PFSK-1 (cell line): ENCODE data around the gene ATP8B4.

Experiments
- FOXP2 ChIP-seq: optimal IDR thresholded peaks from 2 replicates; pipeline ENCODE3; 2011; ENCODE audit warnings: borderline replicate concordance, control low read depth, inconsistent platforms; ENCODE audit not compliant: insufficient read depth; ENCODE audit errors: extremely low read length, extremely low read depth
- POLR2AphosphoS5 ChIP-seq: IDR thresholded peaks from 2 replicates; pipeline ENCODE4 v1.6.1; 2012; ENCODE audit warnings: low read depth, mild to moderate bottlenecking, control low read depth, low read length, moderate library complexity
- REST ChIP-seq, 2 experiments: IDR thresholded peaks; 2 replicates each; pipeline versions ENCODE4 v1.6.1 to v1.8.0; 2011 to 2012; ENCODE audit warnings: low read depth in 2 of 2, low read length in 2 of 2, control low read depth in 1 of 2, inconsistent platforms in 1 of 2, mild to moderate bottlenecking in 1 of 2, moderate library complexity in 1 of 2; ENCODE audit not compliant: insufficient read depth in 1 of 2
- SIN3A ChIP-seq: IDR thresholded peaks from 2 replicates; pipeline ENCODE4 v1.6.1; 2012; ENCODE audit warnings: mild to moderate bottlenecking, low read length, moderate library complexity, borderline replicate concordance; ENCODE audit not compliant: insufficient read depth
- TAF1 ChIP-seq: IDR thresholded peaks from 2 replicates; pipeline ENCODE4 v1.6.1; 2012; ENCODE audit warnings: low read length, control low read depth, borderline replicate concordance; ENCODE audit not compliant: insufficient read depth

The ATP8B4 gene

GRCh38 chr15:49916998-49917397 is 202.0 kb downstream of the ATP8B4 start:
- TF ChIP-seq POLR2AphosphoS5: no peak

GRCh38 chr15:49915822-49916221 is 203.2 kb downstream of the ATP8B4 start:
- TF ChIP-seq REST (IDR thresholded peaks at IDR 0.05; ENCODE audit: insufficient read depth in 1 of 2, low read depth in 2 of 2, low read length in 2 of 2) (no peak), POLR2AphosphoS5 (no peak), TAF1 (no peak), FOXP2 (no peak), SIN3A (no peak)

GRCh38 chr15:49908933-49909295 is 210.1 kb downstream of the ATP8B4 start:
- TF ChIP-seq POLR2AphosphoS5 (no peak), TAF1 (no peak), REST (IDR thresholded peaks at IDR 0.05; ENCODE audit: insufficient read depth in 1 of 2, low read depth in 2 of 2, low read length in 2 of 2) (no peak), FOXP2 (no peak), SIN3A (no peak)

GRCh38 chr15:49908236-49908932 is 210.6 kb downstream of the ATP8B4 start:
- TF ChIP-seq SIN3A (no peak), POLR2AphosphoS5 (no peak), TAF1 (no peak), REST (IDR thresholded peaks at IDR 0.05; ENCODE audit: insufficient read depth in 1 of 2, low read depth in 2 of 2, low read length in 2 of 2) (no peak), FOXP2 (no peak)

GRCh38 chr15:49906966-49907365 is 212.1 kb downstream of the ATP8B4 start:
- TF ChIP-seq SIN3A: no peak
- no peak for TF ChIP-seq FOXP2

GRCh38 chr15:49905221-49905620 is 213.8 kb downstream of the ATP8B4 start:
- TF ChIP-seq SIN3A (no peak), POLR2AphosphoS5 (no peak), FOXP2 (no peak), TAF1 (no peak), REST (IDR thresholded peaks at IDR 0.05; ENCODE audit: insufficient read depth in 1 of 2, low read depth in 2 of 2, low read length in 2 of 2) (no peak)
